ENCODE measurements around the gene CHMP4B. TPM values are rescaled to one million over a fixed set of nuclear protein-coding genes. Genes with fewer than 3 reads are reported as not detected.

CHMP4B gene
- total RNA-seq, 4 donors from 2014 or later = 93.4 to 118 (median 112) TPM

DNA sequence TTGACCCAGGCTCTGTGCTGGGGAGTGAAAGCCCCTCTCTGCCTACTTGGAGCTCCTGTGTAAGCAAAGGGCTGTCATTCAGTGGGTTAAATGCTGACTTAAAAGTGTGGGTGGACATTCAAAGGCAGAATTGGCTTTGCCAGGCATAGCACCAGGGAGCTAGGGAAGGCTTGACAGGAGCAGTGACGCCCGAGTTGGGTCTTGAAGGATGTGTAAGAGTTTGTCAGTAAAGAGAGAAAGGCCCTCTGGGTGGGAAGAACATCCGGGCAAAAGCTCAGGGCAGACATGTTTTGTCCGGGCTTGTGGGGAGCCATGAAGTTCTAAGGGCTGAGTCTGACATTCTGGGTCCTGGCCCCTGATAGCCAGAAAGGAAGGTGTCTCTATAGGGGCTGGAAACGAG, 27.9 kb upstream of the CHMP4B start:
- no peak overlapping the region for H3K4me3 ChIP-seq
- 74 to 88% methylated on average over 4 to 5 of the region's 5 CpGs for WGBS, 2 donors (ENCODE audit: low coverage in 1 of 2)
- ATAC-seq = no peak
- H3K36me3 ChIP-seq = peaks cover 0 to 37% of the 10 kb centered on the region in 2 donors
- H3K4me1 ChIP-seq = peaks cover 0 to 2% (median 0%) of the 10 kb centered on the region in 3 donors
- H3K27me3 ChIP-seq = no peaks in the 10 kb centered on the region
- no peaks in the 10 kb centered on the region for H3K9me3 ChIP-seq
- no peak for TF ChIP-seq POLR2A (IDR thresholded peaks at IDR 0.05)
- no peak for TF ChIP-seq EP300 (IDR thresholded peaks at IDR 0.05)
- TF ChIP-seq, protein P1, sequence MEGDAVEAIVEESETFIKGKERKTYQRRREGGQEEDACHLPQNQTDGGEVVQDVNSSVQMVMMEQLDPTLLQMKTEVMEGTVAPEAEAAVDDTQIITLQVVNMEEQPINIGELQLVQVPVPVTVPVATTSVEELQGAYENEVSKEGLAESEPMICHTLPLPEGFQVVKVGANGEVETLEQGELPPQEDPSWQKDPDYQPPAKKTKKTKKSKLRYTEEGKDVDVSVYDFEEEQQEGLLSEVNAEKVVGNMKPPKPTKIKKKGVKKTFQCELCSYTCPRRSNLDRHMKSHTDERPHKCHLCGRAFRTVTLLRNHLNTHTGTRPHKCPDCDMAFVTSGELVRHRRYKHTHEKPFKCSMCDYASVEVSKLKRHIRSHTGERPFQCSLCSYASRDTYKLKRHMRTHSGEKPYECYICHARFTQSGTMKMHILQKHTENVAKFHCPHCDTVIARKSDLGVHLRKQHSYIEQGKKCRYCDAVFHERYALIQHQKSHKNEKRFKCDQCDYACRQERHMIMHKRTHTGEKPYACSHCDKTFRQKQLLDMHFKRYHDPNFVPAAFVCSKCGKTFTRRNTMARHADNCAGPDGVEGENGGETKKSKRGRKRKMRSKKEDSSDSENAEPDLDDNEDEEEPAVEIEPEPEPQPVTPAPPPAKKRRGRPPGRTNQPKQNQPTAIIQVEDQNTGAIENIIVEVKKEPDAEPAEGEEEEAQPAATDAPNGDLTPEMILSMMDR (IDR thresholded peaks at IDR 0.05) = no peak
- no peak for TF ChIP-seq POLR2AphosphoS5 (IDR thresholded peaks at IDR 0.05)
- H3K27ac ChIP-seq = no peak overlapping the region

DNA sequence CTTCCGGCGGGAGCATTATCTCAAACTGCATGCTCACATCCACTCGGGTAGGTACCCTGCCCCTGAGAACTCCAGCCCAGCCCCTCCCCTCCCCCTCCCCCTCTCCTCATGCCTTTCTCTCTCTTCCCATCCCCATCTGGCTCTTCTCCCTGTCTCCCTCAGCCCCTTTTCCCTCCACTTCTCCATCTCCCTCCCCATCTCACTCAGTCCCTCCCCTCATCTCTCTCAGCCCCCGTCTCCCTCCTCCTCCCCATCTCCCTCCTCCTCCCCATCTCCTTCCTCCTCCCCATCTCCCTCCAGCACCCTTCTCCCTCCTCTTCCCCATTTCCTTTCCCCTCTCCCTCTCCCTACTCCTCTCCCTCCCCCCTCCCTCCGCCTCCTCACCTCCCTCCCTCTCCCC, 27.3 kb upstream of the CHMP4B start:
- 70 to 73% methylated on average over 2 to 4 of the region's 5 CpGs for WGBS, 2 donors (ENCODE audit: low coverage in 1 of 2)
- peaks cover 0 to 43% of the 10 kb centered on the region in 2 donors for H3K36me3 ChIP-seq
- H3K4me3 ChIP-seq = no peak overlapping the region
- H3K4me1 ChIP-seq = peaks cover 0 to 7% (median 0%) of the 10 kb centered on the region in 3 donors
- no peaks in the 10 kb centered on the region for H3K27me3 ChIP-seq
- no peaks in the 10 kb centered on the region for H3K9me3 ChIP-seq
- TF ChIP-seq POLR2AphosphoS5 (IDR thresholded peaks at IDR 0.05) = no peak
- TF ChIP-seq POLR2A (IDR thresholded peaks at IDR 0.05) = no peak
- TF ChIP-seq, protein P1 (IDR thresholded peaks at IDR 0.05) = no peak
- TF ChIP-seq EP300 (IDR thresholded peaks at IDR 0.05) = no peak
- ATAC-seq = no peak
- no peak overlapping the region for H3K27ac ChIP-seq

DNA sequence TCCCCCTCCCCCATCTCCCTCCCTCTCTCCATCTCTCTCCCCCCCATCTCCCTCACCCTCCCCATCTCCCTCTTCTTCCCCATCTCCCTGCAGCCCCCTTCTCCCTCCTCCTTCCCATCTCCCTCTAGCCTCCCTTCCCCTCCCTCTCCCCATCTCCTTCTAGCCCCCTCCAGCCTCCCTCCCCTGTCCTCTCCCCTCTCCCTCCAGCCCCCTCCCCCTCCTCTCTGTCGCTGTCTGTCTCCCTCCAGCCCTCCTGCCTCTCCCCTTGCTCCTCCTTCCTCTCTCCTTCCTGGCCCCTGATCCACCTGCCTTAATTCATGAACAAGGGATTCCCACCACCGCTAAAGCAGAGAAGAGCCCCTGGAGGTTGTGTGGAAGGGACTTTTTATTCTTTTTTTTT, 26.9 kb upstream of the CHMP4B start:
- H3K36me3 ChIP-seq = peaks cover 0 to 47% of the 10 kb centered on the region in 2 donors
- TF ChIP-seq POLR2AphosphoS5 (IDR thresholded peaks at IDR 0.05) (no peak), POLR2A (IDR thresholded peaks at IDR 0.05) (no peak), EP300 (IDR thresholded peaks at IDR 0.05) (no peak)

DNA sequence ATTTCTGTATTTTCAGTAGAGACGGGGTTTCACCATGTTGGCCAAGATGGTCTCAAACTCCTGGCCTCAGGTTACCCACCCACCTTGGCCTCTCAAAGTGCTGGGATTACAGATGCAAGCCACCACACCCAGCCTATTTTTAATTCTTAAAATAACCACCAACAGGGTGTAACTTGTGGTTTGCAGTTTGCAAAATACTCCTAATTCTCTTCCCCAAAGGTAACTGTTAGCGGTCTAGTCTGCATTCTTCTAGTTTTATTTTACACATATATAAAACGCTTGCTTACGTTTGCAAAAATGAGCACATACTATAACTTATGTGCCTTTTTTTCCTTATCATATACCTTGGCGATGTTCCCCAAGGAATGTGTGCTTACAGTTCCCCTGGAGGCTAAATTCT, 25.6 kb upstream of the CHMP4B start:
- TF ChIP-seq EP300 (IDR thresholded peaks at IDR 0.05) = no peak
- TF ChIP-seq, protein P1 (IDR thresholded peaks at IDR 0.05) = no peak
- no peak for TF ChIP-seq POLR2AphosphoS5 (IDR thresholded peaks at IDR 0.05)
- TF ChIP-seq POLR2A (IDR thresholded peaks at IDR 0.05) = no peak
- Histone ChIP-seq H3K27ac (no peak overlapping the region), H3K9me3 (no peaks in the 10 kb centered on the region), H3K36me3 (peaks cover 0 to 56% of the 10 kb centered on the region in 2 donors), H3K4me3 (no peak overlapping the region), H3K4me1 (peaks cover 0 to 21% (median 3%) of the 10 kb centered on the region in 3 donors), H3K27me3 (no peaks in the 10 kb centered on the region)
- 90 to 97% methylated on average over 4 to 5 of the region's 5 CpGs for WGBS, 2 donors (ENCODE audit: low coverage in 1 of 2)
- ATAC-seq = no peak

More for the DNA sequence above, 26.9 kb upstream of the CHMP4B start:
- Histone ChIP-seq H3K4me1 (peaks cover 0 to 11% (median 2%) of the 10 kb centered on the region in 3 donors), H3K27me3 (no peaks in the 10 kb centered on the region), H3K4me3 (no peak overlapping the region), H3K27ac (no peak overlapping the region), H3K9me3 (no peaks in the 10 kb centered on the region)
- no peak for ATAC-seq
- WGBS, 2 donors (ENCODE audit: low coverage in 1 of 2) = 71% methylated on average over 1 of the region's 2 CpGs; no CpG with 5 or more reads in 1 of the 2 donors

DNA sequence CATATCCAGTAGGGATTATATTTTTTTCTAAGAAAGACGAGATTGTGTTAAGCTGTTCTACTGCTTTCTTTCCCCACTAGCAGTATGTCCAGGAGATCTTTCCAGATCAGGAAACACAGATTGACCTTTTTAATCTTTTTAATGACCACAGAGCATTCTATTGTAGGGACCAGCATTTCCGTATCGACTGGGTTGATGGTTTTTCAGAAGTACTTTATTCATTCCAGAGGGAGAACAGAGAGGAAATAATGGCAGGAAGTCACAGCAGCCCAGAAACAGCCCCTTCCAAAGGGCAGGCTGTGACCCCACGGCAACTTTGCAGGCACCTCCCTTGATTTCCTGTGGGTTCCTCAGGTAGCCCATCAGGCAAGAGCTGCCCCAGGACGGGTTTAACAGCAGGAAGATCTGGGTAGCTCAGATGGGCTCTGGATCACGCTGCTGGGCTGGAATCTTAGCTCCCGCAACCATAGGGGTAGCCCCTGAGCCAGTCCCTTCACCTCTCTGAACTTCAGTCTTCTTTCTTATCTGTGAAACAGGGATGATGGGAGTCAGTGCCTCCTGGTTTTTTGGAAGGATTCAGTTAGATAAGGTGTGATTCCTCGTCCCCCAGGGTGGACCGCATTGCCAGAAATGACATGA, 23.8 kb upstream of the CHMP4B start:
- 40 to 62% methylated on average over 3 to 5 of the region's 9 CpGs for WGBS, 2 donors (ENCODE audit: low coverage in 1 of 2)
- H3K27me3 ChIP-seq = no peaks in the 10 kb centered on the region
- no peak overlapping the region for H3K4me3 ChIP-seq
- peaks cover 0 to 52% of the 10 kb centered on the region in 2 donors for H3K36me3 ChIP-seq
- ATAC-seq = no peak
- no peak overlapping the region for H3K27ac ChIP-seq
- TF ChIP-seq EP300 (IDR thresholded peaks at IDR 0.05) = no peak
- TF ChIP-seq, protein P1 (IDR thresholded peaks at IDR 0.05) = no peak
- TF ChIP-seq POLR2AphosphoS5 (IDR thresholded peaks at IDR 0.05) = no peak
- TF ChIP-seq POLR2A (IDR thresholded peaks at IDR 0.05) = no peak
- no peaks in the 10 kb centered on the region for H3K9me3 ChIP-seq
- peaks cover 0 to 21% (median 3%) of the 10 kb centered on the region in 3 donors for H3K4me1 ChIP-seq
